ENCODE results near the gene RRAGB. TPM values are rescaled to one million over a fixed set of nuclear protein-coding genes. Genes with fewer than 3 reads are reported as not detected.
A peak's percentile ranks its signal among the peaks of the same experiment; 100 is the strongest.
"Not testable (repeated sequence)": the region's sequence is repeated elsewhere in the genome, so short reads cannot be mapped to it uniquely, and the experiment has no call there.

Gene RRAGB
- polyA plus RNA-seq, 3 donors, result 8.7 to 27.8 (median 16.3) TPM

GRCh38 chrX:55767100-55767499 is 49.6 kb downstream of the RRAGB start:
- intact Hi-C loops (cut with micrococcal nuclease), result no loop called here
- Histone ChIP-seq H3K79me2 (ENCODE audit: insufficient read depth, low read length) (no peaks in the 10 kb centered on the region), H3K9ac (ENCODE audit: insufficient read depth, low read length, poor library complexity, severe bottlenecking) (no peak overlapping the region), H3K4me2 (replicated peaks; ENCODE audit: extremely low read depth, low read length, poor library complexity, severe bottlenecking) (no peak overlapping the region), H3K4me3 (replicated peaks in 1 of 3; ENCODE audit: low read depth in 2 of 3, low read length in 3 of 3) (no peak overlapping the region), H4K20me1 (ENCODE audit: insufficient read depth, low read length) (no peaks in the 10 kb centered on the region), H3K4me1 (ENCODE audit: control insufficient read depth in 1 of 2, insufficient read depth in 2 of 2, low read length in 2 of 2) (no peaks in the 10 kb centered on the region), H3K9me3 (replicated peaks in 1 of 2; ENCODE audit: control insufficient read depth in 1 of 2, insufficient read depth in 1 of 2, low read length in 2 of 2) (no peaks in the 10 kb centered on the region), H3K36me3 (replicated peaks in 1 of 2; ENCODE audit: control insufficient read depth in 1 of 2, insufficient read depth in 2 of 2, low read length in 2 of 2) (no peaks in the 10 kb centered on the region), H2AFZ (ENCODE audit: insufficient read depth, low read depth, low read length, poor library complexity, severe bottlenecking) (no peak overlapping the region), H3K27me3 (ENCODE audit: control insufficient read depth in 2 of 2, insufficient read depth in 2 of 2, low read length in 2 of 2) (no peaks in the 10 kb centered on the region), H3K27ac (ENCODE audit: low read depth in 1 of 2, low read length in 2 of 2) (no peak overlapping the region)
- no peak for TF ChIP-seq CTCF (IDR thresholded peaks at IDR 0.05)
- no peak for DNase-seq
- peaks cover 9 to 20% of the 10 kb centered on the region in 2 donors for H3K36me3 Mint-ChIP-seq
- H3K4me1 Mint-ChIP-seq, result no peaks in the 10 kb centered on the region
- H3K4me3 Mint-ChIP-seq, result no peak overlapping the region
- H3K27ac Mint-ChIP-seq, result no peak overlapping the region
- H3K27me3 Mint-ChIP-seq (ENCODE audit: low read depth in 3 of 3), result peaks cover 0 to 1% (median 0%) of the 10 kb centered on the region in 3 donors
- no CpG with 5 or more reads among the region's 1 CpG for WGBS (ENCODE audit: insufficient coverage)
- peaks cover 0 to 12% (median 6%) of the 10 kb centered on the region in 7 donors for H3K9me3 Mint-ChIP-seq

GRCh38 chrX:55774419-55774818 is 56.9 kb downstream of the RRAGB start:
- H3K4me2 ChIP-seq (replicated peaks; ENCODE audit: extremely low read depth, low read length, poor library complexity, severe bottlenecking); H3K27ac ChIP-seq (ENCODE audit: low read depth in 1 of 2, low read length in 2 of 2); H3K27me3 Mint-ChIP-seq (ENCODE audit: low read depth in 3 of 3); DNase-seq; H3K79me2 ChIP-seq (ENCODE audit: insufficient read depth, low read length); H3K4me3 ChIP-seq (replicated peaks in 1 of 3; ENCODE audit: low read depth in 2 of 3, low read length in 3 of 3); H3K27me3 ChIP-seq (ENCODE audit: control insufficient read depth in 2 of 2, insufficient read depth in 2 of 2, low read length in 2 of 2); H3K4me1 Mint-ChIP-seq; H3K4me3 Mint-ChIP-seq; H2AFZ ChIP-seq (ENCODE audit: insufficient read depth, low read depth, low read length, poor library complexity, severe bottlenecking); H3K9ac ChIP-seq (ENCODE audit: insufficient read depth, low read length, poor library complexity, severe bottlenecking); intact Hi-C loops (cut with micrococcal nuclease); H3K4me1 ChIP-seq (ENCODE audit: control insufficient read depth in 1 of 2, insufficient read depth in 2 of 2, low read length in 2 of 2); H3K36me3 ChIP-seq (replicated peaks in 1 of 2; ENCODE audit: control insufficient read depth in 1 of 2, insufficient read depth in 2 of 2, low read length in 2 of 2); H4K20me1 ChIP-seq (ENCODE audit: insufficient read depth, low read length); H3K9me3 ChIP-seq (replicated peaks in 1 of 2; ENCODE audit: control insufficient read depth in 1 of 2, insufficient read depth in 1 of 2, low read length in 2 of 2): not testable (repeated sequence)
- 94% methylated on average over 2 of the region's 6 CpGs for whole genome bisulfite sequencing (ENCODE audit: insufficient coverage)
- H3K27ac Mint-ChIP-seq, result peak overlapping the region in 1 of 7 donors; percentile 29
- peaks cover 14 to 28% of the 10 kb centered on the region in 2 donors for H3K36me3 Mint-ChIP-seq
- H3K9me3 Mint-ChIP-seq, result peaks cover 0 to 17% (median 6%) of the 10 kb centered on the region in 7 donors

All from CD14-positive monocyte (primary cell).